Prostate gland (tissue), 2 donors: ENCODE results near the gene CCDC78.
A peak's percentile ranks its signal among the peaks of the same experiment; 100 is the strongest.
"Not testable (repeated sequence)": the region's sequence is repeated elsewhere in the genome, so short reads cannot be mapped to it uniquely, and the experiment has no call there.

ENCODE experiments used
- CTCF ChIP-seq, 4 experiments: fragments of 200-600 bp in 2 of 4; fragments of 450-650 bp in 2 of 4; sonication (generic) in 2 of 4; IDR thresholded peaks; 1 replicate in 3 of 4; 2 replicates in 1 of 4; pipeline ENCODE4 v1.5.1; 2016 to 2019; ENCODE audit warnings: antibody characterized with exemption in 4 of 4, mild to moderate bottlenecking in 2 of 4, moderate library complexity in 2 of 4
- POLR2A ChIP-seq: fragments of 450-650 bp; IDR thresholded peaks from one replicate; pipeline ENCODE4 v1.6.1; 2016; ENCODE audit warnings: antibody characterized with exemption, mild to moderate bottlenecking
- POLR2AphosphoS5 ChIP-seq: sonication (generic); formaldehyde crosslinking; IDR thresholded peaks from one replicate; pipeline ENCODE4 v1.6.1; 2017; ENCODE audit warnings: antibody characterized with exemption

GRCh38 chr16:712740-713250, 13.4 kb downstream of the CCDC78 start:
- TF ChIP-seq POLR2A, POLR2AphosphoS5: not testable (repeated sequence)
- peak in 2 of 4 experiments; percentile 17 to 35 for TF ChIP-seq CTCF (IDR thresholded peaks at IDR 0.05)
